ENCODE measurements around the gene PROS1.

DNA sequence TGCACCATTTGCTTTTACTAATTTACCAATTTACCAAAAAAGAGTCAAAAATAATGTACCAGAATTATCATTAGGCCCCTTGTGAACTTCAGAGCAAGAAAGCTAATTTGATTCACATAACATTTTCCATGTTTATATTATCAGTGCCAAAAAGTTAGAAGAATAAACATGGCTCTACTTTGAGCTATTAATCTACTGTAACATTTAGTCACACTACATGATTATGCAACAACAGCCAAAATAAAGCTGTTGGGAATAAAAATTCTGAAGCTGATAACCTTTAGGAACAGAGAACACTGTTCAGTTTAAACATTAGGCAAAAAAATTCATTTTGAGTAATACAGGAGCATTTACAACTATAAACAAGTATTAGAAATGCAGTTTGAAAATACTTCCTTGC, 63.6 kb downstream of the PROS1 start:
- no peak for TF ChIP-seq EZH2 (IDR thresholded peaks at IDR 0.05; ENCODE audit: low read length, unreplicated experiment)
- TF ChIP-seq, protein P1, sequence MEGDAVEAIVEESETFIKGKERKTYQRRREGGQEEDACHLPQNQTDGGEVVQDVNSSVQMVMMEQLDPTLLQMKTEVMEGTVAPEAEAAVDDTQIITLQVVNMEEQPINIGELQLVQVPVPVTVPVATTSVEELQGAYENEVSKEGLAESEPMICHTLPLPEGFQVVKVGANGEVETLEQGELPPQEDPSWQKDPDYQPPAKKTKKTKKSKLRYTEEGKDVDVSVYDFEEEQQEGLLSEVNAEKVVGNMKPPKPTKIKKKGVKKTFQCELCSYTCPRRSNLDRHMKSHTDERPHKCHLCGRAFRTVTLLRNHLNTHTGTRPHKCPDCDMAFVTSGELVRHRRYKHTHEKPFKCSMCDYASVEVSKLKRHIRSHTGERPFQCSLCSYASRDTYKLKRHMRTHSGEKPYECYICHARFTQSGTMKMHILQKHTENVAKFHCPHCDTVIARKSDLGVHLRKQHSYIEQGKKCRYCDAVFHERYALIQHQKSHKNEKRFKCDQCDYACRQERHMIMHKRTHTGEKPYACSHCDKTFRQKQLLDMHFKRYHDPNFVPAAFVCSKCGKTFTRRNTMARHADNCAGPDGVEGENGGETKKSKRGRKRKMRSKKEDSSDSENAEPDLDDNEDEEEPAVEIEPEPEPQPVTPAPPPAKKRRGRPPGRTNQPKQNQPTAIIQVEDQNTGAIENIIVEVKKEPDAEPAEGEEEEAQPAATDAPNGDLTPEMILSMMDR (conservative IDR thresholded peaks at IDR 0.05; ENCODE audit: low read depth, low read length), result no peak
- TF ChIP-seq EZH2phosphoT487 (IDR thresholded peaks at IDR 0.05; ENCODE audit: borderline replicate concordance, low read length), result no peak
